CD14-positive monocyte (primary cell): ENCODE results near the gene KLRF1. TPM values are rescaled to one million over a fixed set of nuclear protein-coding genes. Genes with fewer than 3 reads are reported as not detected.
A peak's percentile ranks its signal among the peaks of the same experiment; 100 is the strongest.

Experiments used
- DNase-seq, 3 donors: peaks; one replicate each; pipeline ENCODE4 v3.0.0-alpha.2; 2011 to 2022
- H2AFZ ChIP-seq: 2 replicates; pipeline ENCODE4 v1.6.0; 2012; ENCODE audit warnings: mild to moderate bottlenecking, low read depth, low read length, inconsistent platforms; ENCODE audit not compliant: insufficient read depth, poor library complexity, severe bottlenecking
- H3K27ac ChIP-seq, 2 donors: 1 replicate in 1 of 2; 2 replicates in 1 of 2; pipeline ENCODE4 v1.5.1; 2012 to 2013; ENCODE audit warnings: low read length in 2 of 2, control low read depth in 1 of 2, inconsistent platforms in 1 of 2, low read depth in 1 of 2, mild to moderate bottlenecking in 1 of 2
- H3K27me3 ChIP-seq, 2 donors: one replicate each; pipeline versions ENCODE4 v1.6.0 to v1.6.1; 2011 to 2013; ENCODE audit warnings: low read length in 2 of 2; ENCODE audit not compliant: control insufficient read depth in 2 of 2, insufficient read depth in 2 of 2
- H3K36me3 ChIP-seq, 2 donors: replicated peaks in 1 of 2; 1 replicate in 1 of 2; 2 replicates in 1 of 2; pipeline versions ENCODE4 v1.5.1 to v1.6.1; 2012 to 2013; ENCODE audit warnings: low read length in 2 of 2, control low read depth in 1 of 2, inconsistent platforms in 1 of 2, mild to moderate bottlenecking in 1 of 2; ENCODE audit not compliant: insufficient read depth in 2 of 2, control insufficient read depth in 1 of 2
- H3K4me1 ChIP-seq, 2 donors: 1 replicate in 1 of 2; 2 replicates in 1 of 2; pipeline versions ENCODE4 v1.5.1 to v1.6.1; 2012 to 2013; ENCODE audit warnings: low read length in 2 of 2, control low read depth in 1 of 2, inconsistent platforms in 1 of 2, mild to moderate bottlenecking in 1 of 2, moderate library complexity in 1 of 2; ENCODE audit not compliant: insufficient read depth in 2 of 2, control insufficient read depth in 1 of 2
- H3K4me2 ChIP-seq: replicated peaks from 2 replicates; pipeline ENCODE3; 2012; ENCODE audit warnings: low read length, moderate library complexity, mild to moderate bottlenecking; ENCODE audit not compliant: poor library complexity, severe bottlenecking; ENCODE audit errors: extremely low read depth
- H3K4me3 ChIP-seq, 3 experiments: fragments of 200-600 bp in 1 of 3; sonication (generic) in 1 of 3; replicated peaks in 1 of 3; 1 replicate in 2 of 3; 2 replicates in 1 of 3; pipeline ENCODE4 v1.5.1; 2011 to 2013; ENCODE audit warnings: low read length in 3 of 3, mild to moderate bottlenecking in 3 of 3, control low read depth in 2 of 3, low read depth in 2 of 3, inconsistent platforms in 1 of 3, moderate library complexity in 1 of 3
- H3K79me2 ChIP-seq: 2 replicates; pipeline ENCODE4 v1.6.0; 2012; ENCODE audit warnings: mild to moderate bottlenecking, control low read depth, inconsistent platforms, low read length, moderate library complexity; ENCODE audit not compliant: insufficient read depth
- H3K9ac ChIP-seq: 2 replicates; pipeline ENCODE4 v1.6.0; 2017; ENCODE audit warnings: low read length, mild to moderate bottlenecking; ENCODE audit not compliant: insufficient read depth, poor library complexity, severe bottlenecking
- H3K9me3 ChIP-seq, 2 donors: replicated peaks in 1 of 2; 1 replicate in 1 of 2; 2 replicates in 1 of 2; pipeline versions ENCODE4 v1.5.1 to v1.6.1; 2012 to 2013; ENCODE audit warnings: low read length in 2 of 2, control low read depth in 1 of 2; ENCODE audit not compliant: control insufficient read depth in 1 of 2, insufficient read depth in 1 of 2
- H4K20me1 ChIP-seq: 2 replicates; pipeline ENCODE4 v1.6.0; 2012; ENCODE audit warnings: mild to moderate bottlenecking, low read length, control low read depth, moderate library complexity; ENCODE audit not compliant: insufficient read depth
- H3K27ac Mint-ChIP-seq, 7 donors: one replicate each; pipeline ENCODE4 v1.8.0; 2020; ENCODE audit warnings: mild to moderate bottlenecking in 7 of 7, mixed read lengths in 7 of 7, moderate library complexity in 6 of 7, inconsistent platforms in 2 of 7
- H3K27me3 Mint-ChIP-seq, 3 donors: one replicate each; pipeline ENCODE4 v1.8.0; 2021 to 2022; ENCODE audit warnings: low read depth in 3 of 3, mild to moderate bottlenecking in 3 of 3, mixed read lengths in 3 of 3, moderate library complexity in 3 of 3, inconsistent platforms in 1 of 3
- H3K36me3 Mint-ChIP-seq, 2 donors: one replicate each; pipeline ENCODE4 v1.8.0; 2020; ENCODE audit warnings: mixed read lengths in 2 of 2, inconsistent platforms in 1 of 2, mild to moderate bottlenecking in 1 of 2
- H3K4me1 Mint-ChIP-seq: one replicate; pipeline ENCODE4 v1.8.0; 2020; ENCODE audit warnings: mild to moderate bottlenecking, mixed read lengths
- H3K4me3 Mint-ChIP-seq, 2 donors: one replicate each; pipeline ENCODE4 v1.8.0; 2020; ENCODE audit warnings: mild to moderate bottlenecking in 2 of 2, mixed read lengths in 2 of 2, moderate library complexity in 1 of 2
- H3K9me3 Mint-ChIP-seq, 7 donors: one replicate each; pipeline ENCODE4 v1.8.0; 2020 to 2022; ENCODE audit warnings: mixed read lengths in 7 of 7, mild to moderate bottlenecking in 6 of 7, moderate library complexity in 6 of 7, inconsistent platforms in 2 of 7
- WGBS: methylation state at CpG from one replicate; pipeline ENCODE4 v1.1.5; 2013; ENCODE audit warnings: missing lambda C conversion rate; ENCODE audit not compliant: insufficient coverage; 5-methylcytosine and 5-hydroxymethylcytosine counted together
- intact Hi-C, 2 donors: fragments of 100-400 bp; cut with micrococcal nuclease; formaldehyde crosslinking; loops; one replicate each; pipeline versions ENCODE4 v1.15.0 to v1.15.1; 2023
- polyA plus RNA-seq, 3 donors: library from polyadenylated mRNA; depleted of rRNA in 1 of 3; unstranded in 2 of 3; stranded (reverse) in 1 of 3; fragments of 300-500 nt in 2 of 3; fragments of >200 nt in 1 of 3; fragmentation: Illumina TruSeq in 2 of 3; gene quantifications; 1 replicate in 2 of 3; 2 replicates in 1 of 3; pipeline ENCODE4 v1.2.3, GENCODE V29; 2012 to 2021
- TF ChIP-seq, protein P1 (sequence below): fragments of 200-600 bp; IDR thresholded peaks from one replicate; pipeline ENCODE4 v1.8.0; 2022; ENCODE audit warnings: antibody characterized with exemption, mild to moderate bottlenecking

Gene KLRF1
- polyA plus RNA-seq, 3 donors, result 0.45 to 2.2 (median 1.0) TPM

DNA sequence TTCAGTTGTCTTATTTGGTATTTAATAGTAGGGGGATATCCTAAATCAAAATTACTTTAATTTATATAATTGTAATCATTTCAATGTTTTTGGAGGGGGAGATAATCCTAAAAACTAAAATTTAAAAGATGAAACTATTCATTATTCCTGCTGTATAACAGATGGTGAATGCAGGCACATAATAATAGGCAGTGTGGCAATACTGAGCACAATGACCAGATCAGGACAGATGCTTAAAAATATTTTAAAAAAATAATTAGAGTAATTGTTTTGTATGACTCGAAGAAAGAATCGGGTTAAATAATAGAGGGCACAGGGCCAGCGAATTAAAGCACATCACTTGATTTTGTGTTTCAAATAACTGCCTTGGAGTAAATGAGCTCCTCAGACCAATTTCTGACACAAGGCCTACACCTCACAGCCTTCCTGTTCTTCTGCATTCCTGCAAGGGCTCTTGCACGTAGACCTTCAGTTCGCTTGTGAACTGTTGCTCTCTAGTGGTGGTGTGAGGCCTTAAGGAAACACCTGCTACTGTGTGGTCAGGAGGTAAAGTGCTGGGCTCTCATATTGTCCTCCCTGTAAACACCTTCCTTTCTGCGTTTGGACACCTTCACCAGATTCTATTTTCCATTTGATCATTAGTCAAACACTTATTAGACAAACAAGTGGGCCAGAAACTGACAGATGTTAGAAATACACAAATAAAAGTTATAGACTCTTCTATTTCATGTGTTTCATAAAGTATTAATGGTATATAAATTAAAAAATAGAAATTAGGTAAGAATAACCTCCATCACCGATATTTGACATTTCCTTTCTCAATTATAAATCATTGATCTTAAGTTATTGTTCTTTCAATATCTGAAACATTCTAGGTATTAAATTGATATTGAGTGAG, 29.3 kb upstream of the KLRF1 start:
- H3K9me3 ChIP-seq, result no peaks in the 10 kb centered on the region
- H3K27me3 Mint-ChIP-seq, result peaks cover 0 to 1% (median 0%) of the 10 kb centered on the region in 3 donors
- no peaks in the 10 kb centered on the region for H3K36me3 ChIP-seq
- DNase-seq, result peak; percentile 41 to 69 (median 68)
- H3K79me2 ChIP-seq, result no peaks in the 10 kb centered on the region
- no peaks in the 10 kb centered on the region for H3K9me3 Mint-ChIP-seq
- H4K20me1 ChIP-seq, result no peaks in the 10 kb centered on the region
- TF ChIP-seq, protein P1, sequence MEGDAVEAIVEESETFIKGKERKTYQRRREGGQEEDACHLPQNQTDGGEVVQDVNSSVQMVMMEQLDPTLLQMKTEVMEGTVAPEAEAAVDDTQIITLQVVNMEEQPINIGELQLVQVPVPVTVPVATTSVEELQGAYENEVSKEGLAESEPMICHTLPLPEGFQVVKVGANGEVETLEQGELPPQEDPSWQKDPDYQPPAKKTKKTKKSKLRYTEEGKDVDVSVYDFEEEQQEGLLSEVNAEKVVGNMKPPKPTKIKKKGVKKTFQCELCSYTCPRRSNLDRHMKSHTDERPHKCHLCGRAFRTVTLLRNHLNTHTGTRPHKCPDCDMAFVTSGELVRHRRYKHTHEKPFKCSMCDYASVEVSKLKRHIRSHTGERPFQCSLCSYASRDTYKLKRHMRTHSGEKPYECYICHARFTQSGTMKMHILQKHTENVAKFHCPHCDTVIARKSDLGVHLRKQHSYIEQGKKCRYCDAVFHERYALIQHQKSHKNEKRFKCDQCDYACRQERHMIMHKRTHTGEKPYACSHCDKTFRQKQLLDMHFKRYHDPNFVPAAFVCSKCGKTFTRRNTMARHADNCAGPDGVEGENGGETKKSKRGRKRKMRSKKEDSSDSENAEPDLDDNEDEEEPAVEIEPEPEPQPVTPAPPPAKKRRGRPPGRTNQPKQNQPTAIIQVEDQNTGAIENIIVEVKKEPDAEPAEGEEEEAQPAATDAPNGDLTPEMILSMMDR, result peak; percentile 74
- no peak overlapping the region for H3K27ac ChIP-seq
- peaks cover 19 to 26% of the 10 kb centered on the region in 2 donors for H3K4me1 ChIP-seq
- H3K4me1 Mint-ChIP-seq, result peaks cover 40% of the 10 kb centered on the region
- H3K9ac ChIP-seq, result no peak overlapping the region
- H3K36me3 Mint-ChIP-seq, result no peaks in the 10 kb centered on the region
- no peak overlapping the region for H3K27ac Mint-ChIP-seq
- WGBS, result 0% methylated on average over 1 of the region's 7 CpGs
- intact Hi-C loops, result loop anchor here (5.0 kb wide), 1 partner anchor 46 kb away; no protein-coding TSS in a partner anchor
- no peak overlapping the region for H3K4me3 Mint-ChIP-seq
- H3K27me3 ChIP-seq, result no peaks in the 10 kb centered on the region
- no peak overlapping the region for H3K4me3 ChIP-seq
- H3K4me2 ChIP-seq, result no peak overlapping the region
- no peak overlapping the region for H2AFZ ChIP-seq

DNA sequence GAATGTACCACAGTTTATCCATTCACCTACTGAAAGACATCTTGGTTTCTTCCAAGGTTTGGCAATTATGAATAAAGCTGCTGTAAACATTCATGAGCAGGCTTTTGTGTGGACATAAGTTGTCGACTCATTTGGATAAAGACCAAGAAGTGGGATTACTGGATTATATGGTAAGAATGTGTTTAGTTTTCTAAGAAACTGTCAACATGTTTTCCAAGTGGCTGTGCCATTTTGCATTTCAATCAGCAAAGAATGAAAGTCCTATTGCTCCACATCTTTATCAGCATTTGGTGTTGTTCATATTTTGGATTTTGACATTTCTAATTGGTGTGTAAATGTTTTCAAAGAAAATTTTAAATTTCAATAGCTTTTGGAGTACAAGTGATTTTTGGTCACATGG, 27.3 kb upstream of the KLRF1 start:
- peaks cover 3 to 7% of the 10 kb centered on the region in 2 donors for H3K4me1 ChIP-seq
- intact Hi-C loops, result loop anchor here (5.0 kb wide), 1 partner anchor 48 kb away; no protein-coding TSS in a partner anchor
- no CpG with 5 or more reads among the region's 1 CpG for WGBS

More for the DNA sequence above, 27.3 kb upstream of the KLRF1 start:
- no peaks in the 10 kb centered on the region for H3K9me3 Mint-ChIP-seq
- Histone ChIP-seq H3K27ac (no peak overlapping the region), H2AFZ (no peak overlapping the region), H3K27me3 (no peaks in the 10 kb centered on the region), H3K79me2 (no peaks in the 10 kb centered on the region), H3K36me3 (no peaks in the 10 kb centered on the region), H4K20me1 (no peaks in the 10 kb centered on the region), H3K4me3 (no peak overlapping the region), H3K9me3 (no peaks in the 10 kb centered on the region), H3K4me2 (no peak overlapping the region), H3K9ac (no peak overlapping the region)
- TF ChIP-seq, protein P1, result no peak
- H3K27ac Mint-ChIP-seq, result no peak overlapping the region
- DNase-seq, result no peak
- H3K4me1 Mint-ChIP-seq, result peaks cover 20% of the 10 kb centered on the region
- no peaks in the 10 kb centered on the region for H3K36me3 Mint-ChIP-seq
- H3K4me3 Mint-ChIP-seq, result no peak overlapping the region
- H3K27me3 Mint-ChIP-seq, result peaks cover 0 to 3% (median 0%) of the 10 kb centered on the region in 3 donors
